Fibroblast of lung (primary cell): ENCODE measurements around the gene METTL22. TPM values are rescaled to one million over a fixed set of nuclear protein-coding genes. Genes with fewer than 3 reads are reported as not detected.

ENCODE experiments used
- DNase-seq, 2 donors: peaks; one replicate each; pipeline versions ENCODE4 v3.0.0 to v3.0.0-alpha.2; 2010; ENCODE audit warnings: low read depth in 2 of 2
- H2AFZ ChIP-seq: 2 replicates; pipeline ENCODE4 v1.5.1; 2012; ENCODE audit warnings: low read length, control low read depth, inconsistent platforms
- H3K27ac ChIP-seq: 2 replicates; pipeline ENCODE4 v1.5.1; 2011; ENCODE audit warnings: low read length, control low read depth; ENCODE audit not compliant: insufficient read depth
- H3K27me3 ChIP-seq: 2 replicates; pipeline ENCODE4 v1.5.1; 2011; ENCODE audit warnings: mild to moderate bottlenecking, low read length; ENCODE audit not compliant: control insufficient read depth, insufficient read depth
- H3K36me3 ChIP-seq: 2 replicates; pipeline ENCODE4 v1.5.1; 2011; ENCODE audit warnings: low read length; ENCODE audit not compliant: control insufficient read depth, insufficient read depth
- H3K4me1 ChIP-seq: 2 replicates; pipeline ENCODE4 v1.5.1; 2011; ENCODE audit warnings: low read length; ENCODE audit not compliant: control insufficient read depth, insufficient read depth; ENCODE audit errors: extremely low read depth
- H3K4me2 ChIP-seq: 2 replicates; pipeline ENCODE4 v1.5.1; 2011; ENCODE audit warnings: low read length, control low read depth; ENCODE audit not compliant: insufficient read depth; ENCODE audit errors: extremely low read depth
- H3K4me3 ChIP-seq, 4 experiments: fragments of 200-600 bp in 1 of 4; sonication (generic) in 1 of 4; replicated peaks in 1 of 4; 2 replicates each; pipeline ENCODE4 v1.5.1; 2011 to 2016; ENCODE audit warnings: low read length in 4 of 4, low read depth in 3 of 4, mild to moderate bottlenecking in 3 of 4, control low read depth in 2 of 4, inconsistent platforms in 1 of 4, mixed read lengths in 1 of 4; ENCODE audit not compliant: insufficient read depth in 1 of 4; ENCODE audit errors: control extremely low read depth in 1 of 4
- H3K79me2 ChIP-seq: 2 replicates; pipeline ENCODE4 v1.5.1; 2012; ENCODE audit warnings: mild to moderate bottlenecking, low read length, inconsistent platforms; ENCODE audit not compliant: control insufficient read depth, insufficient read depth
- H3K9ac ChIP-seq: 2 replicates; pipeline ENCODE4 v1.5.1; 2011; ENCODE audit warnings: mild to moderate bottlenecking, low read length, control low read depth; ENCODE audit not compliant: insufficient read depth
- H3K9me3 ChIP-seq: 2 replicates; pipeline ENCODE4 v1.5.1; 2012; ENCODE audit warnings: low read depth, low read length; ENCODE audit not compliant: control insufficient read depth, insufficient read depth
- H4K20me1 ChIP-seq: 2 replicates; pipeline ENCODE4 v1.5.1; 2011; ENCODE audit warnings: low read length; ENCODE audit not compliant: control insufficient read depth, insufficient read depth; ENCODE audit errors: extremely low read depth
- CTCF ChIP-seq, 2 donors: IDR thresholded peaks in 1 of 2; conservative IDR thresholded peaks in 1 of 2; 1 replicate in 1 of 2; 2 replicates in 1 of 2; pipeline ENCODE4 v1.5.1; 2011 to 2012; ENCODE audit warnings: low read length in 2 of 2, control low read depth in 1 of 2, inconsistent platforms in 1 of 2, low read depth in 1 of 2, mild to moderate bottlenecking in 1 of 2
- EZH2 ChIP-seq: IDR thresholded peaks from 2 replicates; pipeline ENCODE4 v1.5.1; 2012; ENCODE audit warnings: low read length, control low read depth, mild to moderate bottlenecking; ENCODE audit errors: missing control alignments
- polyA plus RNA-seq, 2 donors: library from polyadenylated mRNA; depleted of rRNA in 1 of 2; stranded (reverse) in 1 of 2; unstranded in 1 of 2; fragments of >200 nt; gene quantifications; 2 replicates each; pipeline ENCODE4 v1.2.1, GENCODE V29; 2011 to 2012; ENCODE audit warnings: missing spikeins in 1 of 2
- total RNA-seq: library from RNA; depleted of rRNA; stranded (reverse); fragments of >200 nt; gene quantifications from 2 replicates; pipeline ENCODE4 v1.2.1, GENCODE V29; 2014

METTL22 gene
- total and polyA plus RNA-seq, 2 donors (not counting 1 experiment from before 2014, with no cell fraction given) = 27.4 to 30.8 TPM

GRCh38 chr16:8694795-8695728 is 73.6 kb downstream of the METTL22 start:
- H3K4me3 ChIP-seq = no peak overlapping the region
- H3K79me2 ChIP-seq = no peaks in the 10 kb centered on the region
- no peaks in the 10 kb centered on the region for H3K4me1 ChIP-seq
- no peaks in the 10 kb centered on the region for H3K36me3 ChIP-seq
- no peak for DNase-seq
- H4K20me1 ChIP-seq = no peaks in the 10 kb centered on the region
- no peak overlapping the region for H3K4me2 ChIP-seq
- H3K27ac ChIP-seq = no peak overlapping the region
- H3K9ac ChIP-seq = no peak overlapping the region
- no peak overlapping the region for H2AFZ ChIP-seq
- TF ChIP-seq CTCF (conservative IDR thresholded peaks at IDR 0.05 in 1 of 2, IDR thresholded peaks at IDR 0.05 in 1 of 2; ENCODE audit: low read depth in 1 of 2, low read length in 2 of 2) = no peak
- no peak for TF ChIP-seq EZH2
- H3K27me3 ChIP-seq = no peaks in the 10 kb centered on the region
- no peaks in the 10 kb centered on the region for H3K9me3 ChIP-seq

GRCh38 chr16:8696880-8697279 is 75.4 kb downstream of the METTL22 start:
- no peaks in the 10 kb centered on the region for H4K20me1 ChIP-seq
- no peaks in the 10 kb centered on the region for H3K36me3 ChIP-seq
- H3K4me2 ChIP-seq = no peak overlapping the region
- H3K4me3 ChIP-seq = no peak overlapping the region
- no peak overlapping the region for H3K27ac ChIP-seq
- no peaks in the 10 kb centered on the region for H3K4me1 ChIP-seq
- DNase-seq = no peak
- no peak overlapping the region for H2AFZ ChIP-seq
- no peaks in the 10 kb centered on the region for H3K27me3 ChIP-seq
- H3K9me3 ChIP-seq = no peaks in the 10 kb centered on the region
- H3K9ac ChIP-seq = no peak overlapping the region
- no peaks in the 10 kb centered on the region for H3K79me2 ChIP-seq
- no peak for TF ChIP-seq EZH2
- TF ChIP-seq CTCF (conservative IDR thresholded peaks at IDR 0.05 in 1 of 2, IDR thresholded peaks at IDR 0.05 in 1 of 2; ENCODE audit: low read depth in 1 of 2, low read length in 2 of 2) = no peak

- Histone ChIP-seq H3K79me2 (no peaks in the 10 kb centered on the region), H3K27me3 (no peaks in the 10 kb centered on the region), H3K4me1 (no peaks in the 10 kb centered on the region), H3K9me3 (no peaks in the 10 kb centered on the region), H3K27ac (no peak overlapping the region), H2AFZ (no peak overlapping the region), H3K9ac (no peak overlapping the region), H3K36me3 (no peaks in the 10 kb centered on the region), H3K4me3 (no peak overlapping the region), H4K20me1 (no peaks in the 10 kb centered on the region), H3K4me2 (no peak overlapping the region)
- TF ChIP-seq CTCF (conservative IDR thresholded peaks at IDR 0.05 in 1 of 2, IDR thresholded peaks at IDR 0.05 in 1 of 2; ENCODE audit: low read depth in 1 of 2, low read length in 2 of 2) (no peak), EZH2 (no peak)
- DNase-seq = no peak
These were observed 76.5 kb downstream of the METTL22 start for GRCh38 chr16:8697965-8698364.

Other genes starting within 250 kb of the METTL22 start
- not detected in 2 replicates for gene TMEM114, start 31.2 kb upstream of the METTL22 start, total RNA-seq
- gene TMEM114, start 31.2 kb upstream of the METTL22 start, polyA plus RNA-seq = not detected in 2 replicates
- gene ABAT, start 52.9 kb downstream of the METTL22 start, total RNA-seq = 1.3 and 1.8 TPM in 2 replicates
- gene ABAT, start 52.9 kb downstream of the METTL22 start, polyA plus RNA-seq = 1.8 and 2.2 TPM in 2 replicates
- gene TMEM186, start 175.9 kb downstream of the METTL22 start, total RNA-seq = 5.6 and 6.8 TPM in 2 replicates
- gene TMEM186, start 175.9 kb downstream of the METTL22 start, polyA plus RNA-seq = 6.6 and 8.6 TPM in 2 replicates
- 17.2 and 19.5 TPM in 2 replicates for gene PMM2, start 176.1 kb downstream of the METTL22 start, total RNA-seq
- 42.1 and 49.3 TPM in 2 replicates for gene PMM2, start 176.1 kb downstream of the METTL22 start, polyA plus RNA-seq
- 108 and 150 TPM in 2 replicates for gene CARHSP1, start 247.3 kb downstream of the METTL22 start, total RNA-seq
- 68.7 and 90.9 TPM in 2 replicates for gene CARHSP1, start 247.3 kb downstream of the METTL22 start, polyA plus RNA-seq